GM21576 (cell line): ENCODE data around the gene ZC3H12D.
"Not testable (repeated sequence)": the region's sequence is repeated elsewhere in the genome, so short reads cannot be mapped to it uniquely, and the experiment has no call there.

Experiments used
- ATAC-seq: cut with Tn5 transposase; IDR thresholded peaks from one replicate; pipeline ENCODE4 v1.9.1; 2021; ENCODE audit warnings: mild to moderate bottlenecking, moderate library complexity; ENCODE audit not compliant: unreplicated experiment

Gene ZC3H12D

DNA sequence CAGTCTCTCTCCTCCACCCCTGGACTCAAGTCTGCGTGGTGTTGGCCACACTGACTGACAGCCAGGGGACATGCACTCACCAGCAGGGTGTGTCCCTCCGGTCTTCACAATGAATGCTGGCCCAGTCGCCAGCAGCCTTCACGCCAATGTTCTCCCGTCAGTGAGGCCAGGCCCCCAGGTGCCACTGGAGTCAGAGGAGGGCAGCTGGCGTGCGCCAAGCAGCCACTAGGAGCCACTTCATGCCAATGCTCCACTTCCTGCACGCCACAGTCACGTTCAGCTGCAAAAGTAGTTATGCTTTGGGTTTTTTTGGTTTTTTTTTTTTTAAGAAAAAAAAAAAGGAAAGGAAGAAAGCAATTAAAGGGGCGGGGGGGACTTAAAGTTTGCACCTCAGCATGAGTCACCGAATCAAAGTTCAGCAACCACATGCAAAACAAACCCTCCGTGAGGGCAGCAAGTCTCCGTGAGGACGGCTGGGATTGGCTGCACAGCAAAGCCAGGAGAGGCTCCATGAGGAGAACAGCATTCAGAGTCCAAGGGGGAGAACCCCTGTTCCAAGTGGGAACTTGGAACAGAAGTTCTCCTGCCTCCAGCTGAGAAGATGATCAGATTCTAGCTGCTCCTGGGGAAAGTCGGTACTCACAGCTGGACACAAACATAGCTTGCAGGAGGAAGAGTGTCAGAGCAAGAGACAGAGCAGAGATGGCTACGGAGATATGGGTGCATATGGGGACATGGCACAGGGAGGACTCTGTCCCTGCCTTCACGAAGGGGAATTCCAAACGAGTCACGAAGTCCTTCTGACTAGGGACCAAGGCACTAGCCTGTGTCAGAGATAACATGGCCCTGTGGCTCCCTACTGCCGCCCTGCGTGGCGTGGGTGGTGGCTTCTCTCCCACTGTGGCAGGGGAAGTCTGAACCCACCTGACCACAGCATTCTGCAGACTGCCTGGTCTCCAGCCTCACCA lies at the start of gene ZC3H12D:
Gene ZC3H12D, minus strand, starts transcription at position 282 of the 968 bp plus-strand sequence. CDS start 10,471 bp downstream, outside the sequence.
- peak; percentile 33 for ATAC-seq

GRCh38 chr6:149529650-149530049 lies 44.8 kb upstream of the ZC3H12D start:
- ATAC-seq: no peak

DNA sequence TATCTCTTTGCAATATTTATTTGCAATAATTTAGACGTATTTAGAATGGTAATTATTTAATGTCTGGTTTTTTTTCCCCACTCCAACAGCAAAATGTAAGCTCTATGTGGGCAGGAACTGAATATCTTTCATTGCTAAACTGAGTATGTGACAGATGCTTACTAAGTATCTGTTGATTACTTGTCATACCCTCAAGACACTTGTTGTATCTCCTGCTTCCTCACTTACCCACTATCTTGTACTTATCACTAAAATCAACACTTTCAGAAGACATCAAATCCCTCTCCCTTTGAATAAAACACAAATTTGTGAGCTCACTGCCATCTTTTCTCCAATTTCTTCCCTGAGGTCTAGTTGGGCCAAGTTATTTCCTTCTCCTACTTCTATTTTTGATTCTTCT lies 30.7 kb upstream of the ZC3H12D start:
- no peak for ATAC-seq

DNA sequence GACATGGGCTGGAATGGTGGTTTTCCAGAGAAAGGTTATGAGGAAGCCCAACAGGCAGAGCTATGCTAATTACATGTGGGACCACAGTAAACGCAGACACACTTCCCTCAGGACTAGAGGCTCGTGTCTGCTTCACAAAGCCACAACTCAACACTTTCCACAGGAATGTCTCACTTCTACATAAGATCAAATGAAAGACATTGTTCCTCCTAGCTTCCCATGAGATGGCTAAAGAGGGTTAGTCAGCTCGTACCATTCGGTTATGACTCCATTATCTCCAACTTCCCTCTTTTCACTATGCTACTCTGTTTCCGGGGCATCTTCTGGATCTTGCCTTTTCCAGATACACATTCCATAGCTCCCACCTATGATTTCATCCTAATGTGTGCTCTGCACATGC lies 29.1 kb upstream of the ZC3H12D start:
- no peak for ATAC-seq

DNA sequence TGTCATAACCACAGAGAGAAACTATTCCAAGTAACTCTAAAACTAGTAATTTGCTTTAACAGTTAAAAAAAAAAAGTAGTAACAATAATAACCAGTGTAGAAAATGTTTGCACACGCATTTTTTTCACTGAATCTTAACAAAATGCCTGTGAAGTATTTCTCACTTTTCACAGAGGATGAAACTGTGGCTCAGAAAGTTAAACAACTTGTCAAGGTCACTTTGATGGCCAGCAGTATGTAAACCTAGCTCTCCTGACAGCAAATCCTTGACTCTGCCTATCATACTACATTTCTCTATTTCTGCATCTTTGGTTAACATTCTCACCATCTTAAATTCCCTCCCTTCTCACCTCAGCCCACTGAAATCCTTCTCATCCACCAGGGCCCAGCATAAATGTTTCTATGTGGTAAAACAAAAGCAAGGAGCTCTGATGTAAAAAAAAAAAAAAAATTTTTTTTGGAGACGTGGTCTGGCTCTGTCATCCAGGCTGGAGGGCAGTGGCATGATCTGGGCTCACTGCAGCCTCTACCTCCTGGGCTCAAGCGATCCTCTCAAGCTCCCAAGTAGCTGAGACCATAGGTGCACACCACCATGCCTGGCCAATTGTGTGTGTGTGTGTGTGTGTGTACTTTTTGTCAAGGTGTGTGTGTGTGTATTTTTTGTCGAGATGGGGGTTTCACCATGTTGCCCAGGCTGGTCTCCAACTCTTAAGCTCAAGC lies 26.1 kb upstream of the ZC3H12D start:
- no peak for ATAC-seq

DNA sequence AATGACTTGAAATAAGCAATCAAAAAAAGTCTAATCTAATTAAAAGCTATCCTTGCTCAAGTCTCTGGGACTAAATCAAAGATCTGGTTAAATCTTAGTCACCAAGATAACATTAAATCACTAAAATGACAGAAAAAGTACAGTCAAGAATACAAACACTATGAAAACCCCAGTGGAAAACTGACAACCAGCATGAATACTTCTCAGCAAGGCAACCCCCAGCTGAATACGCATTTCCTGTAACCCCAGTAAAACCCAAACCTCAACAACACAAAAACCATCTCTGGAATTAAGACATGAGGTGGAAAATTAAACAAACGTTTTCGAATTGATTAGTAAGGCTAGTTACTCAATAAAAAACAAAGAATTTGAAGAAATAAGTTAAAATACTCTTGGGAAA lies 23.7 kb upstream of the ZC3H12D start:
- no peak for ATAC-seq

DNA sequence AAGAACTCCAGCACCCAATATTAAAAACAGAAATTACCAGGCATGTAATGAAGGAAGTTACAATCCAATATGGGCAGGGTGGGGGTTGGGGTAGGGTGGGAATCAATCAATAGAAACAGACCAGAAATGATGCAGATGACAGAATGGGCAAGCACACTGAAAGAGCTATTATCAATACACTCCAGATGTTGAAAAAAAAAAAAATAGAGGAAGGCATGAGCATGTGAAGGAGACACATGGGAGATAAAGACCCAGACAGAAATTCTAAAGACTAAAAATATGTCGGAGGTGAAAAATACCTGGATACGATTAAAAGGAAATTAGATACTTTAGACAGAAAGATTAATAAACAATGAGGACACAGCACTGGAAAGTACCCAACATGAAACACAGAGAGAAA lies 19.1 kb upstream of the ZC3H12D start:
- no peak for ATAC-seq

- ATAC-seq: no peak
These were observed 18.5 kb upstream of the ZC3H12D start for GRCh38 chr6:149503276-149503675.

DNA sequence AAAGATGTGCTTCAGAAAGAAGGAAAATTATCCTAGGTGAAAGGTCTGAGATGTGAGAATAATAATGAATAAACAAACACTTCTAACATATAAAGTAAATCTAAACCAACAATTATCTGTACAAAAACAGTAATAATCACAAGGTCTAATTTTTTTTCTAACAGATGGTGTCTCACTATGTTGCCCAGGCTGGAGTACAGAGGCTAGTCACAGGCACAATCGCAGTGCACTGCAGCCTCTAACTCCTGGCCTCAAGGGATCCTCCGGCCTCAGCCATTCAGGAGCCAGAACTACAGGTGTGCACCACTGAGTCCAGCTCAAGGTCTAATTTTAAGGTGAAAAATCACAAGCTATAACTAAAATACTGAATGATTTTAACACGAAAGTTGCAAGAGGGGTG lies 17.0 kb upstream of the ZC3H12D start:
- ATAC-seq: no peak

DNA sequence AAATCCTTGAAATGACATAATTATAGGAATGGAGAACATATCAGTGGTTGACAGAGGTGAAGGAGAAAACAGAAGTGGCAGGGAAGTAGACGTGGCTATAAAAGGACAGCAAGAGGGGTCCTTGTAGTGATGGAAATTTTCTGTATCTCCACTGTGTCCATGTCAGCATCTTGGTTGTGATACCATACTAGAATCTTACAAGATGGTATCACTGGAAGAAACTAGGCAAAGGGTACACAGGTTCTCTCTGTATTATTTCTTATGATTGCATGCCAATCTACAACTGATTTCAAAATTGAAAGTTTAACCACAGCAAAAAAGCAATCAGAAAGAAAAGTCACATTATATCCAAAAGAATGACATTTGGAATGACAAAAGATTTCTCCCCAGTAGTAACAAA lies 16.4 kb upstream of the ZC3H12D start:
- no peak for ATAC-seq

DNA sequence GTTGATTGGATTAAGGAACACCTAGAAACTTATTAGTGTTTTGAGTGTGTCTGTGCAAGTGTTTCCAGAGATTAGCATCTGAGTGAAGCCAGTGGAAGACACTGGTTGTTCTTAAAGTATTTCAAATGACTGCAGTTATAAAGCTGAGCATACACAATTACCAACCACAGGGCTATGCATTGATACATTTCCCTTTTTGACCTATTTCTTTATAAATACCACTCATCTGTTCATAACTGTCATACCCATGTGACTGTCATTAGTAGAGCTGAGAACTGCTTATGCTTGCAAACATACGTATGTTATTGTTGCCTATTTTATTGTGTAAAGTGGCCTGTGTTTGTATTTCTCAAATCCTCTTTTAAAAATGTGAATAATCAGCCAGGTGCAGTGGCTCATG lies 15.3 kb upstream of the ZC3H12D start:
- no peak for ATAC-seq

GRCh38 chr6:149499066-149499465 lies 14.3 kb upstream of the ZC3H12D start:
- ATAC-seq: no peak

- no peak for ATAC-seq
These were observed 12.6 kb upstream of the ZC3H12D start for GRCh38 chr6:149497365-149497764.

- ATAC-seq: peak; percentile 41
These were observed 11.8 kb upstream of the ZC3H12D start for GRCh38 chr6:149496597-149496996.

DNA sequence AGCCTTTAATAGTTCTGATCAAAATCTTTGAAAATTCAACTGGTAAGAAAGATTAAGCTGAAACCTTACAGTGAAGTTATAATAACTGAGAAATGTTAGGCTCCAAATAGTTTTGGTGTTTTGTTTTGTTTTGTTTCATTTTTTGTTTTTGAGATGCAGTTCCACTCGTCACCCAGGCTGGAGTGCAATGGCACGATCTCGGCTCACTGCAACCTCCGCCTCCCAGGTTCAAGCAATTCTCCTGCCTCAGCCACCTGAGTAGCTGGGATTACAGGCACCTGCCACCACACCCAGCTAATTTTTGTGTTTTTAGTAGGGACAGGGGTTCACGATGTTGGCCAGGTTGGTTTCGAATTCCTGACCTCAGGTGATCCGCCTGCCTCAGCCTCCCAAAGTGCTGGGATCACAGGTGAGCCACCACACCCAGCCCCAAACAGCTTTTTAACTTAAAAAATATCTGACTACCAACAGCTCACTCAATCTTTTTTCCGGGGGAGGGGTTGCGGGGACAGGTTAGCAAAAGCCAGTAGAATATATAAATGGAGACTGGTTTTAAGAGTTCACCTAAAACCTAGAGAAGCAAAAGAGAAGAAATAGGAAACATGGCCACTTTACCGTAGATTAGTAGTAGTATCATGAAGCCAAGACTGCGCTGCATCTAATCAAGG lies 10.7 kb upstream of the ZC3H12D start:
- ATAC-seq: not testable (repeated sequence)

GRCh38 chr6:149494810-149495209 lies 10.0 kb upstream of the ZC3H12D start:
- peak; percentile 74 for ATAC-seq

DNA sequence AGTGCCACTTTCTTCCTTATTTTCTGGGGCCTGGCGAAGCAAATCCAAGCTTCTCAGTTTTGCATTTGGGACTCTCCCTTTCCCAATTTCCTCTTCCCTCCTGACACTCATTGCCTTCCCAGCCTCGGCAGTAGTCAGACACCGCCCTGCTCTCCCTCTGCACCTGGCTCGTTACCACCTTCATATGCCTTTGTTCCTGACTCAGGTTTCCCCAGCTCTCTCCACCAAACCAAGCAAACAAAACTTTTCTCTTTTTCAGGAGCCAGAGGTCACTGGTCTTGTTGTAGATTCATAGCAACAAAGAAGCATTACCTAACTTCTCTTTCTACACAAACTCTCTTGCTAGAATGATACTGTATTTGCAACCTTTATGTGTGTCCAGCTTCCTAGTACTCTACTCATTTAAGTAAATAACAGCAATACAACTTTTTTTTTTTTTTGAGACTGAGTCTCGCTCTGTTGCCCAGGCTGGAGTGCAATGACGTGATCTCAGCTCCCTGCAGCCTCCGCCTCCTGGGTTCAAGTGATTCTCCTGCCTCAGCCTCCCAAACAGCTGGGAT lies 9.0 kb upstream of the ZC3H12D start:
- ATAC-seq: no peak

DNA sequence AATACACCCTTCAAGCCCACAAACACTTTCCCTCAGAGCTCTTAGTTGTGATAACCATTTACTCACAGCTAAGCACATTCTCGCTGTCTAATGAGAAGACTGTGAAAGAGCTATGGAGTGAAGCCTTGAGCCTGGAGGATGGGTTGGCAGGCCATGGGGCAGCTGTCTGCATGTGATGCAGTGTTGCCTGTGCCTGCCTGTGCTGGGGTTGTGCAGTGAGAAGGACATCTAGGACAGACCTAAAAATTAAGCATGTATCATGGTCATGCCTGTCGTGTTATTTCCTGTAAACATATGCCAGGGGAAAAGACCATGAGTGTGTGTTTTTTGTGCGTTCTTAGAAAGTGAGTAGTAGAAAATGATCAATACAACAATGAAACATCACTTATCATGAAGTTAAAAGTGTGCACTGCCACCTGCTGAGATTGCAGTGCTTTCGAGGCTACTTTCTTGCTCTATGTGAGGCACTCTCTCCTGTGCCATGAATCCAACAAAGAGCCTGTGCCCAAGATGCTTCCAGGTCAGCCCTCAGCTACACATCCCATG lies 8.1 kb upstream of the ZC3H12D start:
- no peak for ATAC-seq

GRCh38 chr6:149489967-149490366 lies 5.2 kb upstream of the ZC3H12D start:
- ATAC-seq: no peak

- ATAC-seq: no peak
These were observed 4.0 kb upstream of the ZC3H12D start for GRCh38 chr6:149488815-149489214.

DNA sequence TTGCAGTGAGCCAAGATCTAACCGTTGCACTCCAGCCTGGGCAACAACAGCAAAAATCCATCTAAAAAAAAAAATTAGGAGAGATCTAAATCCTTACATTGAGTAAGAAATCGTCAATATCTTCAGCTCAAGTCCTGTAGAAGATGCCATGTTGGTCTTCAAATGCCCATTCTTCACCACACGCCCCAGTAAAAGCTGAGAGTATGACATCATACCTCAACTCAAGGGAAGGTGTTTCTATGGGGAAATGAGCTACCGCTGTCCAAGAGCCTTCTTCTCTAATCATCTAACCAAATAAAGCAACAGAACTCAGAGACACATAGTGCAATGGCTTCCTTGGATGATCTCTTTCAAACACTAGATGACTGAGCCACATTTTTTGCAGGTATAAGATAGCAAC lies 2.5 kb upstream of the ZC3H12D start:
- ATAC-seq: no peak
